NCI-H2107 treated with DMSO at 0.1 percent for 48 hours (cell line): ENCODE measurements around the gene CPSF3.

ENCODE experiments used
- DNase-seq: peaks from one replicate; lab custom pipeline; 2025; ENCODE audit not compliant: unreplicated experiment; lab: John Stamatoyannopoulos, UW

CPSF3 gene

GRCh38 chr2:9416962-9417316 lies 6.5 kb upstream of the CPSF3 start:
- DNase-seq: no peak

- DNase-seq: no peak
These were observed 5.7 kb upstream of the CPSF3 start for GRCh38 chr2:9417725-9418124.

GRCh38 chr2:9418746-9419145 lies 4.7 kb upstream of the CPSF3 start:
- DNase-seq: no peak

GRCh38 chr2:9419541-9419940 lies 3.9 kb upstream of the CPSF3 start:
- DNase-seq: no peak

- DNase-seq: no peak
These were observed 3.0 kb upstream of the CPSF3 start for GRCh38 chr2:9420495-9420894.

GRCh38 chr2:9422321-9423099 lies 944 bp upstream of the CPSF3 start:
- DNase-seq: no peak

- no peak for DNase-seq
These were observed 443 bp downstream of the CPSF3 start for GRCh38 chr2:9423922-9424272.

GRCh38 chr2:9424447-9425164 lies 1.2 kb downstream of the CPSF3 start:
- DNase-seq: no peak

- DNase-seq: no peak
These were observed 5.6 kb downstream of the CPSF3 start for GRCh38 chr2:9428965-9429577.

GRCh38 chr2:9430316-9431293 lies 7.2 kb downstream of the CPSF3 start:
- no peak for DNase-seq

- no peak for DNase-seq
These were observed 11.0 kb downstream of the CPSF3 start for GRCh38 chr2:9434489-9434888.

GRCh38 chr2:9439536-9439935 lies 16.1 kb downstream of the CPSF3 start:
- no peak for DNase-seq

- DNase-seq: no peak
These were observed 16.7 kb downstream of the CPSF3 start for GRCh38 chr2:9440058-9440727.

- no peak for DNase-seq
These were observed 18.1 kb downstream of the CPSF3 start for GRCh38 chr2:9441556-9441955.

GRCh38 chr2:9443526-9443925 lies 20.1 kb downstream of the CPSF3 start:
- no peak for DNase-seq

GRCh38 chr2:9445089-9445488 lies 21.6 kb downstream of the CPSF3 start:
- no peak for DNase-seq

GRCh38 chr2:9451231-9451630 lies 27.8 kb downstream of the CPSF3 start:
- DNase-seq: no peak

- no peak for DNase-seq
These were observed 37.1 kb downstream of the CPSF3 start for GRCh38 chr2:9460441-9461017.

GRCh38 chr2:9461079-9461478 lies 37.6 kb downstream of the CPSF3 start:
- DNase-seq: no peak

- DNase-seq: no peak
These were observed 38.9 kb downstream of the CPSF3 start for GRCh38 chr2:9462313-9462712.
